A549 (cell line): ENCODE data around the gene MBP. TPM values are rescaled to one million over a fixed set of nuclear protein-coding genes. Genes with fewer than 3 reads are reported as not detected.

Experiments used
- ATAC-seq, 2 experiments: fragments of 200-7000 bp in 1 of 2; fragments of >200 bp in 1 of 2; cut with Nextera tagmentation in 1 of 2; cut with Tn5 transposase in 1 of 2; 3 replicates each; pipeline versions ENCODE4 v1.8.0 to v1.9.1; 2018 to 2020; ENCODE audit warnings: mild to moderate bottlenecking in 1 of 2, moderate library complexity in 1 of 2
- CTCF ChIA-PET: fragments of 300-600 bp; sonication (Branson Sonifier 250); formaldehyde crosslinking; extraction: SDS; loops from one replicate; lab custom pipeline; 2021; ENCODE audit warnings: antibody characterized with exemption, inconsistent platforms; lab: Yijun Ruan, JAX
- POLR2A ChIA-PET: fragments of 350-600 bp; formaldehyde crosslinking; extraction: SDS; loops from one replicate; lab custom pipeline; 2021; ENCODE audit warnings: antibody characterized with exemption, inconsistent platforms; lab: Yijun Ruan, JAX
- DNase-seq, 2 experiments: peaks; one replicate each; pipeline versions ENCODE4 v3.0.0 to v3.0.0-alpha.2; 2011 to 2016; ENCODE audit warnings: low read depth in 1 of 2, low spot score in 1 of 2
- FAIRE-seq: peaks from 2 replicates; lab custom pipeline; 2011; peaks lifted over from hg19 to GRCh38; lab: Jason Lieb, UNC
- H3K27ac ChIP-seq, 2 experiments: fragments of >200 bp; sonication (Bioruptor Twin); formaldehyde crosslinking; 3 replicates each; pipeline ENCODE4 v1.5.1; 2016 to 2017
- H3K4me1 ChIP-seq: fragments of >200 bp; sonication (Bioruptor Twin); formaldehyde crosslinking; 3 replicates; pipeline ENCODE4 v1.6.1; 2016
- H3K4me2 ChIP-seq: fragments of >200 bp; sonication (Bioruptor Twin); formaldehyde crosslinking; 3 replicates; pipeline ENCODE4 v1.6.1; 2016
- H3K4me3 ChIP-seq: fragments of >200 bp; sonication (Bioruptor Twin); formaldehyde crosslinking; 3 replicates; pipeline ENCODE4 v1.5.1; 2016
- H3K9me3 ChIP-seq: fragments of >200 bp; sonication (Bioruptor Twin); formaldehyde crosslinking; 3 replicates; pipeline ENCODE4 v1.6.1; 2016
- BCL3 ChIP-seq: fragments of >200 bp; sonication (Bioruptor Twin); formaldehyde crosslinking; IDR thresholded peaks from 3 replicates; pipeline ENCODE4 v1.6.1; 2016
- CHD4 ChIP-seq: fragments of 200-600 bp; sonication (generic); IDR thresholded peaks from 2 replicates; pipeline ENCODE4 v1.6.1; 2016; ENCODE audit warnings: antibody characterized with exemption, mild to moderate bottlenecking, borderline replicate concordance
- EHF ChIP-seq: fragments of 250-450 bp; sonication (Bioruptor Pico); IDR thresholded peaks from 2 replicates; pipeline ENCODE4 v1.5.0; 2020; ENCODE audit warnings: mild to moderate bottlenecking
- EHMT2 ChIP-seq: fragments of 200-600 bp; sonication (generic); IDR thresholded peaks from 2 replicates; pipeline ENCODE4 v1.6.1; 2016; ENCODE audit warnings: antibody characterized with exemption, low read depth, mild to moderate bottlenecking, moderate library complexity
- FOSB ChIP-seq: fragments of 250-450 bp; sonication (Bioruptor Pico); IDR thresholded peaks from 2 replicates; pipeline ENCODE4 v1.5.0; 2020; ENCODE audit warnings: mild to moderate bottlenecking, moderate library complexity
- FOXS1 ChIP-seq: fragments of 250-450 bp; sonication (Bioruptor Pico); IDR thresholded peaks from 2 replicates; pipeline ENCODE4 v1.5.0; 2020; ENCODE audit warnings: mild to moderate bottlenecking, moderate library complexity
- GATA3 ChIP-seq: IDR thresholded peaks from 2 replicates; pipeline ENCODE4 v1.6.1; 2012; ENCODE audit warnings: borderline replicate concordance
- HDAC2 ChIP-seq: fragments of 200-600 bp; sonication (generic); IDR thresholded peaks from 2 replicates; pipeline ENCODE4 v1.6.1; 2016
- HEYL ChIP-seq: fragments of 250-450 bp; sonication (Bioruptor Pico); IDR thresholded peaks from 2 replicates; pipeline ENCODE4 v1.8.0; 2021; ENCODE audit warnings: mild to moderate bottlenecking, moderate library complexity
- KDM5A ChIP-seq: fragments of 200-600 bp; sonication (generic); IDR thresholded peaks from 2 replicates; pipeline ENCODE4 v1.6.1; 2016; ENCODE audit warnings: antibody characterized with exemption, mild to moderate bottlenecking
- MAFK ChIP-seq: fragments of 450-650 bp; IDR thresholded peaks from 2 replicates; pipeline ENCODE4 v1.6.1; 2014; ENCODE audit not compliant: partially characterized antibody
- MAX ChIP-seq: IDR thresholded peaks from 2 replicates; pipeline ENCODE4 v1.6.1; 2012
- MAZ ChIP-seq: fragments of 150-350 bp; IDR thresholded peaks from 2 replicates; pipeline ENCODE4 v1.6.1; 2014; ENCODE audit warnings: antibody characterized with exemption, low read depth, low read length, borderline replicate concordance
- NFE2L2 ChIP-seq: fragments of 150-350 bp; conservative IDR thresholded peaks from 2 replicates; pipeline ENCODE4 v1.6.1; 2014; ENCODE audit warnings: low read length
- NPAS2 ChIP-seq: fragments of 250-450 bp; sonication (Bioruptor Pico); IDR thresholded peaks from 2 replicates; pipeline ENCODE4 v1.8.0; 2022; ENCODE audit warnings: mild to moderate bottlenecking, moderate library complexity, borderline replicate concordance
- NR3C1 ChIP-seq: fragments of >200 bp; sonication (Bioruptor Twin); formaldehyde crosslinking; IDR thresholded peaks from 3 replicates; pipeline ENCODE4 v1.6.1; 2017
- PHF8 ChIP-seq: fragments of 200-600 bp; sonication (generic); IDR thresholded peaks from 2 replicates; pipeline ENCODE4 v1.6.1; 2016; ENCODE audit warnings: low read depth, mild to moderate bottlenecking, antibody characterized with exemption, moderate library complexity, borderline replicate concordance
- POLR2A ChIP-seq: IDR thresholded peaks from 2 replicates; pipeline ENCODE4 v1.6.1; 2012; ENCODE audit warnings: mild to moderate bottlenecking, low read length
- POLR2AphosphoS2 ChIP-seq: conservative IDR thresholded peaks from 2 replicates; pipeline ENCODE4 v1.6.1; 2012; ENCODE audit warnings: low read length, improper control_type of control experiment, inconsistent platforms
- RARB ChIP-seq: fragments of 250-450 bp; sonication (Bioruptor Pico); IDR thresholded peaks from 2 replicates; pipeline ENCODE4 v1.8.0; 2021; ENCODE audit warnings: mild to moderate bottlenecking, moderate library complexity
- RCOR1 ChIP-seq: fragments of 150-350 bp; IDR thresholded peaks from 2 replicates; pipeline ENCODE4 v1.6.1; 2014; ENCODE audit warnings: antibody characterized with exemption, low read length, low read depth
- SMC3 ChIP-seq: fragments of >200 bp; sonication (Bioruptor Twin); formaldehyde crosslinking; IDR thresholded peaks from 3 replicates; pipeline ENCODE4 v1.6.1; 2018; ENCODE audit warnings: inconsistent platforms
- SREBF2 ChIP-seq: fragments of 450-650 bp; IDR thresholded peaks from 2 replicates; pipeline ENCODE4 v1.6.1; 2014; ENCODE audit warnings: mild to moderate bottlenecking, moderate library complexity
- TFCP2L1 ChIP-seq: fragments of 250-450 bp; sonication (Bioruptor Pico); IDR thresholded peaks from 2 replicates; pipeline ENCODE4 v1.5.0; 2021; ENCODE audit warnings: mild to moderate bottlenecking
- ZNF302 ChIP-seq: fragments of 250-450 bp; sonication (Bioruptor Pico); IDR thresholded peaks from 2 replicates; pipeline ENCODE4 v1.9.0; 2021; ENCODE audit warnings: inconsistent platforms, mild to moderate bottlenecking, moderate library complexity
- WGBS: methylation state at CpG from one replicate; pipeline ENCODE4 v1.1.6; 2017; ENCODE audit errors: missing lambda C conversion rate; 5-methylcytosine and 5-hydroxymethylcytosine counted together
- polyA plus RNA-seq, 4 experiments: library from polyadenylated mRNA; depleted of rRNA in 3 of 4; stranded (reverse); fragments of >200 nt; fragmentation: RNase III in 1 of 4; extraction: RNeasy Plus Mini Kit Qiagen cat#74134 plus additional on column Dnase treatment in 1 of 4; gene quantifications; 2 replicates in 3 of 4; 3 replicates in 1 of 4; pipeline ENCODE4 v1.2.3, GENCODE V29; 2011 to 2017
- TF ChIP-seq, protein P1 (sequence below): fragments of 150-350 bp; IDR thresholded peaks from 2 replicates; pipeline ENCODE4 v1.6.1; 2014; ENCODE audit warnings: low read depth, mild to moderate bottlenecking, low read length
- TF ChIP-seq, protein P2 (sequence below): IDR thresholded peaks from 2 replicates; pipeline ENCODE4 v1.6.1; 2012; ENCODE audit warnings: low read depth, borderline replicate concordance

Gene MBP
- polyA plus RNA-seq, 2 of the 4 experiments (the other 2 are of a cell fraction): 8.6 to 33.1 TPM

DNA sequence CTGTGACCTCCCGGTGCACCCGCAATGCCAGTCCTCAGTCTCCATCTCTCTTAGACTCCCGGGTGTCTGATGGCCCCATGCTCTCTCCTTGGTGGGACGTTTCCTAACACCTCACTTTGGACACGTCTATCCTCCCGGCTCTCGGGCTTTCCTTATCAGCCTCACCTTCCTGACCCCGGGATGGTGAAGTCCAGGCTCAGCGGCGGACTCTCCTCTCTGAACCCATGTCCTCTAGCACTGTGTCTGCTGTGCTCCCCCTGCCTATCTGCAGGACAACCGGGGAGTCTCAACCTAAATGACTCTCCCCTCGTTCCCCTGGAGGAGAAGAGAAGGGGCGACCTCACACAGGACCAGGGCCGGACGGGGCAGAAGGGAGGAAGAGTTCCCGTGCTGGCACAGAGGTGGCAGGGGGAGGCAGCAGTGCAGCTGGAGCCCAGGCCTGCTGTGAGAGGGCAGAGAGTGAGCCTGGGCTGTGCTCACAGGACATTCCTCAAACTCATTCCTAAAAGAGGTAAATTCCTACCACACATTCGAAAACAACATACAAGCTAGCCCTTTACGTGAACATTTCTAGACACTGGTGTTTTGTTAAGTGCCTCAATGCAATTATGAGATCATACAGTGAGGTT lies 41.9 kb downstream of the MBP start:
- H3K4me1 ChIP-seq: peaks cover 19% of the 10 kb centered on the region
- FAIRE-seq: no peak
- peak overlapping the region in 1 of 2 experiments; percentile 58; a peak in 1 of 6 replicates for H3K27ac ChIP-seq
- TF ChIP-seq NPAS2 (CRISPR knock-in tag) (no peak), CHD4 (no peak), HDAC2 (no peak), ZNF302 (no peak), TFCP2L1 (CRISPR knock-in tag) (no peak), FOXS1 (no peak), RARB (CRISPR knock-in tag) (no peak), SREBF2 (no peak), EHMT2 (no peak), POLR2AphosphoS2 (no peak), NFE2L2 (no peak), PHF8 (no peak), NR3C1 (no peak), HEYL (CRISPR knock-in tag) (no peak), EHF (no peak), MAFK (no peak), SMC3 (no peak)
- TF ChIP-seq, protein P1, sequence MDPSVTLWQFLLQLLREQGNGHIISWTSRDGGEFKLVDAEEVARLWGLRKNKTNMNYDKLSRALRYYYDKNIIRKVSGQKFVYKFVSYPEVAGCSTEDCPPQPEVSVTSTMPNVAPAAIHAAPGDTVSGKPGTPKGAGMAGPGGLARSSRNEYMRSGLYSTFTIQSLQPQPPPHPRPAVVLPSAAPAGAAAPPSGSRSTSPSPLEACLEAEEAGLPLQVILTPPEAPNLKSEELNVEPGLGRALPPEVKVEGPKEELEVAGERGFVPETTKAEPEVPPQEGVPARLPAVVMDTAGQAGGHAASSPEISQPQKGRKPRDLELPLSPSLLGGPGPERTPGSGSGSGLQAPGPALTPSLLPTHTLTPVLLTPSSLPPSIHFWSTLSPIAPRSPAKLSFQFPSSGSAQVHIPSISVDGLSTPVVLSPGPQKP: no peak
- ChIA-PET POLR2A (no interaction called here), CTCF (no interaction called here)
- H3K4me3 ChIP-seq: no peak overlapping the region
- no peak for ATAC-seq
- no peak for DNase-seq
- WGBS: 95% methylated on average over 11 of the region's 18 CpGs
- no peak overlapping the region for H3K4me2 ChIP-seq
- no peaks in the 10 kb centered on the region for H3K9me3 ChIP-seq

- WGBS: 89% methylated on average over 9 of the region's 9 CpGs
- Histone ChIP-seq H3K4me2 (no peak overlapping the region), H3K9me3 (no peaks in the 10 kb centered on the region), H3K4me1 (peaks cover 26% of the 10 kb centered on the region), H3K4me3 (no peak overlapping the region), H3K27ac (peak overlapping the region in 1 of 2 experiments; percentile 70; a peak in 3 of 6 replicates)
- ChIA-PET CTCF (no interaction called here), POLR2A (no interaction called here)
- no peak for FAIRE-seq
- TF ChIP-seq MAX: no peak
- TF ChIP-seq KDM5A: no peak
- TF ChIP-seq BCL3: no peak
- TF ChIP-seq PHF8: no peak
- TF ChIP-seq GATA3: no peak
- TF ChIP-seq MAZ: no peak
- no peak for TF ChIP-seq FOSB (CRISPR knock-in tag)
- no peak for TF ChIP-seq SREBF2
- TF ChIP-seq ZNF302: no peak
- no peak for TF ChIP-seq RARB (CRISPR knock-in tag)
- TF ChIP-seq, protein P2, sequence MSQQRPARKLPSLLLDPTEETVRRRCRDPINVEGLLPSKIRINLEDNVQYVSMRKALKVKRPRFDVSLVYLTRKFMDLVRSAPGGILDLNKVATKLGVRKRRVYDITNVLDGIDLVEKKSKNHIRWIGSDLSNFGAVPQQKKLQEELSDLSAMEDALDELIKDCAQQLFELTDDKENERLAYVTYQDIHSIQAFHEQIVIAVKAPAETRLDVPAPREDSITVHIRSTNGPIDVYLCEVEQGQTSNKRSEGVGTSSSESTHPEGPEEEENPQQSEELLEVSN: no peak
- TF ChIP-seq POLR2A: no peak
- TF ChIP-seq POLR2AphosphoS2: no peak
- TF ChIP-seq SMC3: no peak
- TF ChIP-seq RCOR1: no peak
- no peak for DNase-seq
- ATAC-seq: no peak; a peak in 1 of 6 replicates
Observed at GRCh38 chr18:77089723-77090285, 42.8 kb downstream of the MBP start.
